HEK293 (cell line): ENCODE data around the gene RBFOX2.

Experiments used
- CTCF ChIA-PET: fragments of 350-600 bp; formaldehyde crosslinking; extraction: SDS; loops from one replicate; lab custom pipeline; 2021; ENCODE audit warnings: antibody characterized with exemption; lab: Yijun Ruan, JAX
- POLR2A ChIA-PET: fragments of 300-600 bp; formaldehyde crosslinking; extraction: SDS; loops from one replicate; lab custom pipeline; 2020; ENCODE audit warnings: antibody characterized with exemption, inconsistent platforms; lab: Yijun Ruan, JAX
- H3K27ac ChIP-seq: fragments of 200-500 bp; sonication (Bioruptor generic); 2 replicates; pipeline ENCODE4 v1.5.1; 2014; ENCODE audit warnings: low read depth, low read length, control low read depth, inconsistent platforms; ENCODE audit errors: extremely low read depth
- H3K36me3 ChIP-seq, 2 experiments: fragments of 200-500 bp in 1 of 2; sonication (Bioruptor generic) in 1 of 2; 1 replicate in 1 of 2; 2 replicates in 1 of 2; pipeline ENCODE4 v1.5.1; 2014 to 2017; ENCODE audit warnings: inconsistent platforms in 2 of 2, low read length in 2 of 2; ENCODE audit not compliant: control insufficient read depth in 2 of 2, insufficient read depth in 1 of 2
- H3K4me1 ChIP-seq: fragments of 200-500 bp; sonication (Bioruptor generic); 2 replicates; pipeline ENCODE4 v1.5.1; 2014; ENCODE audit warnings: mild to moderate bottlenecking, low read length, inconsistent platforms; ENCODE audit not compliant: control insufficient read depth, insufficient read depth
- H3K4me3 ChIP-seq: 2 replicates; pipeline ENCODE4 v1.5.1; 2011; ENCODE audit warnings: low read depth, mild to moderate bottlenecking, control low read depth, low read length, moderate library complexity
- H3K9me3 ChIP-seq: fragments of 200-500 bp; sonication (Bioruptor generic); 2 replicates; pipeline ENCODE4 v1.5.1; 2014; ENCODE audit warnings: low read depth, low read length, inconsistent platforms; ENCODE audit not compliant: control insufficient read depth, insufficient read depth
- OSR2 ChIP-seq: fragments of 450-650 bp; formaldehyde crosslinking; IDR thresholded peaks from 2 replicates; pipeline ENCODE4 v1.5.1; 2016; ENCODE audit warnings: missing biosample characterization, missing genetic modification characterization
- PRDM1 ChIP-seq: fragments of 450-650 bp; formaldehyde crosslinking; IDR thresholded peaks from 2 replicates; pipeline ENCODE4; 2016; ENCODE audit warnings: missing biosample characterization, missing genetic modification characterization
- PRDM4 ChIP-seq: fragments of 450-650 bp; formaldehyde crosslinking; IDR thresholded peaks from 2 replicates; pipeline ENCODE4 v1.5.1; 2017; ENCODE audit warnings: missing biosample characterization, missing genetic modification characterization
- SCRT2 ChIP-seq: fragments of 450-650 bp; formaldehyde crosslinking; IDR thresholded peaks from 2 replicates; pipeline ENCODE4 v1.5.1; 2016; ENCODE audit warnings: missing biosample characterization, missing genetic modification characterization
- SP3 ChIP-seq: fragments of 450-650 bp; formaldehyde crosslinking; IDR thresholded peaks from 2 replicates; pipeline ENCODE4 v1.5.1; 2016; ENCODE audit warnings: missing biosample characterization, missing genetic modification characterization
- ZBTB7A ChIP-seq: fragments of 450-650 bp; formaldehyde crosslinking; IDR thresholded peaks from 2 replicates; pipeline ENCODE4 v1.5.1; 2016; ENCODE audit warnings: low read depth, missing biosample characterization, missing genetic modification characterization
- ZNF114 ChIP-seq: fragments of 450-650 bp; formaldehyde crosslinking; IDR thresholded peaks from 2 replicates; pipeline ENCODE4 v1.5.0; 2017; ENCODE audit warnings: missing biosample characterization, missing genetic modification characterization
- ZNF211 ChIP-seq: fragments of 450-650 bp; formaldehyde crosslinking; IDR thresholded peaks from 2 replicates; pipeline ENCODE4 v1.5.1; 2016; ENCODE audit warnings: low read depth, missing biosample characterization, missing genetic modification characterization
- ZNF274 ChIP-seq, 2 experiments: fragments of 200-500 bp in 1 of 2; fragments of 450-650 bp in 1 of 2; sonication (Bioruptor generic) in 1 of 2; formaldehyde crosslinking in 1 of 2; IDR thresholded peaks; 2 replicates each; pipeline versions ENCODE4 v1.5.1 to v1.6.1; 2014 to 2016; ENCODE audit warnings: borderline replicate concordance in 1 of 2, inconsistent platforms in 1 of 2, low read length in 1 of 2, missing biosample characterization in 1 of 2, missing genetic modification characterization in 1 of 2
- ZNF280D ChIP-seq: fragments of 450-650 bp; formaldehyde crosslinking; IDR thresholded peaks from 2 replicates; pipeline ENCODE4 v1.5.1; 2016; ENCODE audit warnings: missing biosample characterization, missing genetic modification characterization
- ZNF350 ChIP-seq: fragments of 450-650 bp; formaldehyde crosslinking; IDR thresholded peaks from 2 replicates; pipeline ENCODE4 v1.5.0; 2017; ENCODE audit warnings: missing biosample characterization, mild to moderate bottlenecking, missing genetic modification characterization
- ZNF37A ChIP-seq: fragments of 450-650 bp; IDR thresholded peaks from 2 replicates; pipeline ENCODE4 v1.5.1; 2018; ENCODE audit warnings: missing biosample characterization, missing genetic modification characterization
- ZNF426 ChIP-seq: fragments of 450-650 bp; formaldehyde crosslinking; IDR thresholded peaks from 2 replicates; pipeline ENCODE4 v1.5.1; 2017; ENCODE audit warnings: missing biosample characterization, missing genetic modification characterization, mild to moderate bottlenecking, inconsistent platforms, moderate library complexity
- ZNF449 ChIP-seq: fragments of 450-650 bp; formaldehyde crosslinking; IDR thresholded peaks from 2 replicates; pipeline ENCODE4 v1.5.1; 2017; ENCODE audit warnings: missing biosample characterization, mild to moderate bottlenecking, missing genetic modification characterization, moderate library complexity
- ZSCAN18 ChIP-seq: fragments of 450-650 bp; formaldehyde crosslinking; IDR thresholded peaks from 2 replicates; pipeline ENCODE4 v1.5.1; 2016; ENCODE audit warnings: missing biosample characterization, missing genetic modification characterization
- TF ChIP-seq, protein P1 (sequence below): fragments of 450-650 bp; formaldehyde crosslinking; IDR thresholded peaks from 2 replicates; pipeline ENCODE4; 2016; ENCODE audit warnings: missing biosample characterization, missing genetic modification characterization
- TF ChIP-seq, protein P2 (sequence below): fragments of 450-650 bp; formaldehyde crosslinking; IDR thresholded peaks from 2 replicates; pipeline ENCODE4 v1.5.1; 2016; ENCODE audit warnings: missing biosample characterization, missing genetic modification characterization, low read depth

RBFOX2 gene

DNA sequence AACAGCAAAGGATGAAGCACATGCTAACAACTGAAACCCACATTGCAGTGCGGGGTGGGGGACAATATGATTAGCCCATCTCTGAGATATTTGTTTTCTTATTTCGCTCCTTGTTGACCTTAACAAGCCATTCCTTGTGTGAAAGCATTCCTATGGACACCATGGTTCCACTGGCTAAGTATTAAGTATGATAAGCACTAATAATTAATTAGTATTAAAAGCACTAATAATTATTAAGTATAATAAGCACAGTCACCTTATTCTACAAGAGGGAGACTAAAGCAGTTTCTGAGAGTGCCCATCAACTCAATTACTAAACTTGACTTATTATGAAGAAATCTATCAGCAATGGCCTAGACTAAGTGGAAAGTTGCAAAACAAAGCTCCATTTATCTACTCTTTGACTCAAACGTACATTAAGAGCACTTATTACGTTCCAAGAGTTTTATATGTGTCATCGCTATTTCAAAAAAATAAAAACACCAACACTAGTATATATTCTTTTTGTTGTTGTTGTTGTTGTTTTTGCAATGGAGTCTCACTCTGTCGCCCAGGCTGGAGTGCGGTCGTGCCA lies 65.3 kb downstream of the RBFOX2 start:
- Histone ChIP-seq H3K4me1 (peaks cover 13% of the 10 kb centered on the region; the same call in 1 of the 2 replicates), H3K27ac (no peak overlapping the region), H3K4me3 (no peak overlapping the region), H3K9me3 (no peaks in the 10 kb centered on the region), H3K36me3 (no peaks in the 10 kb centered on the region)
- ChIA-PET POLR2A (interaction anchor here (0.7 kb wide), 2 partner anchors 10 to 65 kb away, joined by 6 to 8 read pairs; partner anchors contain the start of gene RBFOX2), CTCF (interaction anchor here (0.6 to 1.3 kb wide), 3 partner anchors 18 to 299 kb away, joined by 3 to 7 read pairs (median 3); no protein-coding TSS in a partner anchor)
- TF ChIP-seq, protein P1, sequence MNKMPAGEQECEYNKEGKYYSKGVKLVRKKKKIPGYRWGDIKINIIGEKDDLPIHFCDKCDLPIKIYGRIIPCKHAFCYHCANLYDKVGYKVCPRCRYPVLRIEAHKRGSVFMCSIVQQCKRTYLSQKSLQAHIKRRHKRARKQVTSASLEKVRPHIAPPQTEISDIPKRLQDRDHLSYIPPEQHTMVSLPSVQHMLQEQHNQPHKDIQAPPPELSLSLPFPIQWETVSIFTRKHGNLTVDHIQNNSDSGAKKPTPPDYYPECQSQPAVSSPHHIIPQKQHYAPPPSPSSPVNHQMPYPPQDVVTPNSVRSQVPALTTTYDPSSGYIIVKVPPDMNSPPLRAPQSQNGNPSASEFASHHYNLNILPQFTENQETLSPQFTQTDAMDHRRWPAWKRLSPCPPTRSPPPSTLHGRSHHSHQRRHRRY (tag by site-specific recombination) = no peak
- TF ChIP-seq ZSCAN18 (tag by site-specific recombination) (no peak), ZBTB7A (tag by site-specific recombination) (no peak), ZNF274 (IDR thresholded peaks at IDR 0.05; ENCODE audit: low read length) (no peak), ZNF274 (tag by site-specific recombination; IDR thresholded peaks at IDR 0.05; ENCODE audit: borderline replicate concordance) (no peak), PRDM1 (tag by site-specific recombination) (no peak), OSR2 (tag by site-specific recombination) (no peak), ZNF37A (tag by site-specific recombination) (no peak), ZNF114 (no peak), SCRT2 (no peak), ZNF350 (tag by site-specific recombination) (no peak), ZNF211 (tag by site-specific recombination) (no peak), ZNF449 (tag by site-specific recombination) (no peak), ZNF280D (tag by site-specific recombination) (no peak), PRDM4 (tag by site-specific recombination) (no peak), ZNF426 (tag by site-specific recombination) (no peak), SP3 (no peak)
- TF ChIP-seq, protein P2, sequence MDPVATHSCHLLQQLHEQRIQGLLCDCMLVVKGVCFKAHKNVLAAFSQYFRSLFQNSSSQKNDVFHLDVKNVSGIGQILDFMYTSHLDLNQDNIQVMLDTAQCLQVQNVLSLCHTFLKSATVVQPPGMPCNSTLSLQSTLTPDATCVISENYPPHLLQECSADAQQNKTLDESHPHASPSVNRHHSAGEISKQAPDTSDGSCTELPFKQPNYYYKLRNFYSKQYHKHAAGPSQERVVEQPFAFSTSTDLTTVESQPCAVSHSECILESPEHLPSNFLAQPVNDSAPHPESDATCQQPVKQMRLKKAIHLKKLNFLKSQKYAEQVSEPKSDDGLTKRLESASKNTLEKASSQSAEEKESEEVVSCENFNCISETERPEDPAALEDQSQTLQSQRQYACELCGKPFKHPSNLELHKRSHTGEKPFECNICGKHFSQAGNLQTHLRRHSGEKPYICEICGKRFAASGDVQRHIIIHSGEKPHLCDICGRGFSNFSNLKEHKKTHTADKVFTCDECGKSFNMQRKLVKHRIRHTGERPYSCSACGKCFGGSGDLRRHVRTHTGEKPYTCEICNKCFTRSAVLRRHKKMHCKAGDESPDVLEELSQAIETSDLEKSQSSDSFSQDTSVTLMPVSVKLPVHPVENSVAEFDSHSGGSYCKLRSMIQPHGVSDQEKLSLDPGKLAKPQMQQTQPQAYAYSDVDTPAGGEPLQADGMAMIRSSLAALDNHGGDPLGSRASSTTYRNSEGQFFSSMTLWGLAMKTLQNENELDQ (tag by site-specific recombination) = no peak
